Ovary (tissue), 3 donors: ENCODE measurements around the gene ACTBL2.

Experiments
- CTCF ChIP-seq, 3 donors: fragments of 450-650 bp in 2 of 3; fragments of 200-600 bp in 1 of 3; IDR thresholded peaks; one replicate each; pipeline versions ENCODE4 v1.5.1 to v1.8.0; 2016 to 2022; ENCODE audit warnings: antibody characterized with exemption in 3 of 3, mild to moderate bottlenecking in 1 of 3
- POLR2A ChIP-seq: fragments of 450-650 bp; IDR thresholded peaks from one replicate; pipeline ENCODE4 v1.6.1; 2017; ENCODE audit warnings: antibody characterized with exemption, mild to moderate bottlenecking, moderate library complexity
- donor health status: DM: no; HTN: no; CAD: no.

GRCh38 chr5:57452885-57453284 lies 29.7 kb downstream of the ACTBL2 start:
- TF ChIP-seq CTCF (IDR thresholded peaks at IDR 0.05) (no peak), POLR2A (no peak)
